ENCODE measurements around the gene B3GNT7.
"Not testable (repeated sequence)": the region's sequence is repeated elsewhere in the genome, so short reads cannot be mapped to it uniquely, and the experiment has no call there.

Gene B3GNT7

DNA sequence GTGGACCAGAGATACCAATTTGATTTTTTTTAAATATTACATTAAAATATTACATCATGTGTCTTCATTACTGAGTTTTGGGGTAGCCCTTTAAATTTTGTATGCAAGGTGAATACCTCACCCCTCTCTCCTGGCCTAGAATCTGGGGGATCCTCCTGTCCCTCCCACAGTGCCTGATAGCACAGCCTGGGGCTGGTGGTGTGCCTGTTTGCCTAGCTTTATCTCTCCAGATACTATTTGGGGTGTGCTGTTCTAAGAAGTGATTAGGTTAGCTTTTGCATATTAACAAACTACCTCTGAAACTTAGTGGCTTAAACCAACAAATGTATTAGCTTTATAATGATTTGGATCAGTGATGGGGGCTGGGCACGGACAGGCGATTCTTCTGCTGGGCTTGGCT, 20.7 kb upstream of the B3GNT7 start:
- Histone ChIP-seq H3K27ac (ENCODE audit: low read depth, low read length) (no peak overlapping the region), H3K9ac (ENCODE audit: low read length) (no peak overlapping the region)
- TF ChIP-seq EZH2phosphoT487 (conservative IDR thresholded peaks at IDR 0.05; ENCODE audit: low read length), result no peak
- TF ChIP-seq, protein P1, sequence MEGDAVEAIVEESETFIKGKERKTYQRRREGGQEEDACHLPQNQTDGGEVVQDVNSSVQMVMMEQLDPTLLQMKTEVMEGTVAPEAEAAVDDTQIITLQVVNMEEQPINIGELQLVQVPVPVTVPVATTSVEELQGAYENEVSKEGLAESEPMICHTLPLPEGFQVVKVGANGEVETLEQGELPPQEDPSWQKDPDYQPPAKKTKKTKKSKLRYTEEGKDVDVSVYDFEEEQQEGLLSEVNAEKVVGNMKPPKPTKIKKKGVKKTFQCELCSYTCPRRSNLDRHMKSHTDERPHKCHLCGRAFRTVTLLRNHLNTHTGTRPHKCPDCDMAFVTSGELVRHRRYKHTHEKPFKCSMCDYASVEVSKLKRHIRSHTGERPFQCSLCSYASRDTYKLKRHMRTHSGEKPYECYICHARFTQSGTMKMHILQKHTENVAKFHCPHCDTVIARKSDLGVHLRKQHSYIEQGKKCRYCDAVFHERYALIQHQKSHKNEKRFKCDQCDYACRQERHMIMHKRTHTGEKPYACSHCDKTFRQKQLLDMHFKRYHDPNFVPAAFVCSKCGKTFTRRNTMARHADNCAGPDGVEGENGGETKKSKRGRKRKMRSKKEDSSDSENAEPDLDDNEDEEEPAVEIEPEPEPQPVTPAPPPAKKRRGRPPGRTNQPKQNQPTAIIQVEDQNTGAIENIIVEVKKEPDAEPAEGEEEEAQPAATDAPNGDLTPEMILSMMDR (IDR thresholded peaks at IDR 0.05; ENCODE audit: insufficient read depth, low read length, poor library complexity, severe bottlenecking), result no peak

GRCh38 chr2:231375994-231376615, 19.4 kb upstream of the B3GNT7 start:
- not testable (repeated sequence) for H2AFZ ChIP-seq (ENCODE audit: low read depth, low read length, severe bottlenecking); H3K27ac ChIP-seq (ENCODE audit: low read depth, low read length); H3K9ac ChIP-seq (ENCODE audit: low read length); H3K36me3 ChIP-seq (ENCODE audit: low read length); H3K4me3 ChIP-seq (ENCODE audit: insufficient read depth, low read length, poor library complexity, severe bottlenecking); H3K27me3 ChIP-seq (ENCODE audit: low read length); H4K20me1 ChIP-seq (ENCODE audit: low read depth, low read length); H3K79me2 ChIP-seq (ENCODE audit: insufficient read depth, low read length); H3F3A ChIP-seq (ENCODE audit: insufficient read depth); H3K9me3 ChIP-seq (ENCODE audit: insufficient read depth, low read length); H3K9me2 ChIP-seq (replicated peaks; ENCODE audit: insufficient read depth, low read length); H3K4me2 ChIP-seq (ENCODE audit: low read depth, low read length, poor library complexity, severe bottlenecking)

More for the DNA sequence above, 20.7 kb upstream of the B3GNT7 start:
- Histone ChIP-seq H3K9me2 (replicated peaks; ENCODE audit: insufficient read depth, low read length) (no peaks in the 10 kb centered on the region), H3F3A (ENCODE audit: insufficient read depth) (no peaks in the 10 kb centered on the region), H3K27me3 (ENCODE audit: low read length) (no peaks in the 10 kb centered on the region), H3K79me2 (ENCODE audit: insufficient read depth, low read length) (no peaks in the 10 kb centered on the region), H3K36me3 (ENCODE audit: low read length) (no peaks in the 10 kb centered on the region), H3K4me2 (ENCODE audit: low read depth, low read length, poor library complexity, severe bottlenecking) (no peak overlapping the region), H3K9me3 (ENCODE audit: insufficient read depth, low read length) (no peaks in the 10 kb centered on the region), H2AFZ (ENCODE audit: low read depth, low read length, severe bottlenecking) (no peak overlapping the region), H3K4me3 (ENCODE audit: insufficient read depth, low read length, poor library complexity, severe bottlenecking) (no peak overlapping the region), H4K20me1 (ENCODE audit: low read depth, low read length) (no peaks in the 10 kb centered on the region)

DNA sequence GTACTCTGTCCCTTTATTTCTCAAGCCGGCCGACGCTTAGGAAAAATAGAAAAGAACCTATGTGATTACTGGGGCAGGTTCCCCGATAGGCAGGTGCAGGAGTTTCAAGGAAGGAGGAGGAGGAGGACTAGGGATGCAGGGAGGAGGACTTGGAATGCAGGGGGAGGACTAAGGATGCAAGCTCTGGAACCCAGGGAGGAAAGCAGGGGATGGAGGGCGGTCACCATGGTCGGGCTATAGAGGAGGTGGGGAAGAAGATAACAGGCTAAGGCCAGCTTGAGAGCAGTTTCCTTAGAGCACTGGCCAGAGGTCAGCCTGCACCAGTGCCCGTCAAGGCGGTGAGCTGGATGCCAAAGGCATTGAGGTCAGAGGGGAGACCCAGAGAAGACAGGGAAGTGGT, 18.7 kb upstream of the B3GNT7 start:
- Histone ChIP-seq H3K27me3 (ENCODE audit: low read length) (no peaks in the 10 kb centered on the region), H3K36me3 (ENCODE audit: low read length) (no peaks in the 10 kb centered on the region), H3K9me2 (replicated peaks; ENCODE audit: insufficient read depth, low read length) (no peaks in the 10 kb centered on the region), H3K4me2 (ENCODE audit: low read depth, low read length, poor library complexity, severe bottlenecking) (no peak overlapping the region), H4K20me1 (ENCODE audit: low read depth, low read length) (no peaks in the 10 kb centered on the region), H2AFZ (ENCODE audit: low read depth, low read length, severe bottlenecking) (no peak overlapping the region), H3K4me3 (ENCODE audit: insufficient read depth, low read length, poor library complexity, severe bottlenecking) (no peak overlapping the region), H3K27ac (ENCODE audit: low read depth, low read length) (no peak overlapping the region), H3K79me2 (ENCODE audit: insufficient read depth, low read length) (no peaks in the 10 kb centered on the region), H3F3A (ENCODE audit: insufficient read depth) (no peaks in the 10 kb centered on the region), H3K9me3 (ENCODE audit: insufficient read depth, low read length) (no peaks in the 10 kb centered on the region), H3K9ac (ENCODE audit: low read length) (no peak overlapping the region)
- TF ChIP-seq EZH2phosphoT487 (conservative IDR thresholded peaks at IDR 0.05; ENCODE audit: low read length), result no peak
- TF ChIP-seq, protein P1 (IDR thresholded peaks at IDR 0.05; ENCODE audit: insufficient read depth, low read length, poor library complexity, severe bottlenecking), result no peak

DNA sequence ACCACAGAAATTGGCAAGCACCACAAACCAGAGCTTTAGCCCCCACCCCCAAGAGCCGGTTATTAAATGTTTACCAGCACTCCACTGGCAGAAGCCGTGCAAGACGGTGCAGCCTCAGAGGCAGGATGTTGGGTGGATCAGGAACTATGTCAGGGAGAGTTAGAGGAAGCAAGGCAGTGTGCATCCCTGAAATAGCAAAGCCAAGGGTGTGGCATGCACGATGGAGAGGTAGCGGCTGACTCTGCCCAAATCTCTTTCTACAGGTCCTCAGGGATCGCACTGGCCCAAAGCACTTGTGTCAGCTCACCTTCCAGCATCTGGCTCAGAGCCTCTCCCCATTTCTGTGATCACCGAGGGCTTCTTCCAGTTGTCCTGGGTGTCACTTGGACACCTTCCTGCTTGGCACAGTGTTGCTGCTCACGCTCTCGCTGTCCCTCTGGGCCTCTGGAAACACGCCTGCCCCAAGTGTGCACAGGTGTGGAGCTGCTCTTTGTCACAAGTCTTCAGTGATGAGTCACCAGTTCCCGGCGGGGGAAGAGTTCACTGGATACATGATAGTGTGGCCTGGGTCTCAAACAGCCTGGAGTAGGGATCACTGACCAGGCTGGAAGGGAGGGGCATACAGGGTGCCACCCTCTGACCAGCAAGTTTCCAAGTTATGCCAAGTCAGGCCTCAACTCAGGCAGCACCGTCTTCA, 17.3 kb upstream of the B3GNT7 start:
- no peak overlapping the region for H3K4me3 ChIP-seq (ENCODE audit: insufficient read depth, low read length, poor library complexity, severe bottlenecking)
- TF ChIP-seq, protein P1 (IDR thresholded peaks at IDR 0.05; ENCODE audit: insufficient read depth, low read length, poor library complexity, severe bottlenecking), result no peak
- TF ChIP-seq EZH2phosphoT487 (conservative IDR thresholded peaks at IDR 0.05; ENCODE audit: low read length), result no peak
- H2AFZ ChIP-seq (ENCODE audit: low read depth, low read length, severe bottlenecking), result no peak overlapping the region
- no peaks in the 10 kb centered on the region for H4K20me1 ChIP-seq (ENCODE audit: low read depth, low read length)
- no peak overlapping the region for H3K4me2 ChIP-seq (ENCODE audit: low read depth, low read length, poor library complexity, severe bottlenecking)
- H3K27ac ChIP-seq (ENCODE audit: low read depth, low read length), result no peak overlapping the region
- no peaks in the 10 kb centered on the region for H3K9me3 ChIP-seq (ENCODE audit: insufficient read depth, low read length)
- no peaks in the 10 kb centered on the region for H3K27me3 ChIP-seq (ENCODE audit: low read length)
- H3F3A ChIP-seq (ENCODE audit: insufficient read depth), result no peaks in the 10 kb centered on the region
- H3K9ac ChIP-seq (ENCODE audit: low read length), result no peak overlapping the region
- H3K36me3 ChIP-seq (ENCODE audit: low read length), result no peaks in the 10 kb centered on the region
- H3K9me2 ChIP-seq (replicated peaks; ENCODE audit: insufficient read depth, low read length), result no peaks in the 10 kb centered on the region
- no peaks in the 10 kb centered on the region for H3K79me2 ChIP-seq (ENCODE audit: insufficient read depth, low read length)
